WTC11 (cell line): ENCODE results near the gene PRCC. TPM values are rescaled to one million over a fixed set of nuclear protein-coding genes. Genes with fewer than 3 reads are reported as not detected.

Experiments used
- ATAC-seq: fragments of 200-7000 bp; cut with Tn5 transposase; 2 replicates; pipeline ENCODE4 v1.10.0; 2021; ENCODE audit warnings: mild to moderate bottlenecking, moderate library complexity
- CTCF ChIA-PET: fragments of 300-600 bp; sonication (Branson Sonifier 250); formaldehyde crosslinking; loops from one replicate; lab custom pipeline; 2021; ENCODE audit warnings: antibody characterized with exemption; lab: Charles Lee
- POLR2A ChIA-PET: fragments of 350-600 bp; sonication (Branson Sonifier 250); formaldehyde crosslinking; loops from one replicate; lab custom pipeline; 2021; ENCODE audit warnings: antibody characterized with exemption; lab: Charles Lee
- DNase-seq: peaks from one replicate; pipeline ENCODE4 v3.0.0; 2021; ENCODE audit warnings: low spot score
- H3K27ac Mint-ChIP-seq: 2 replicates; pipeline ENCODE4 v1.8.0; 2021; ENCODE audit warnings: mixed read lengths
- H3K27me3 Mint-ChIP-seq: 2 replicates; pipeline ENCODE4 v1.8.0; 2021; ENCODE audit warnings: low read depth, mild to moderate bottlenecking, moderate library complexity, mixed read lengths
- H3K36me3 Mint-ChIP-seq: 2 replicates; pipeline ENCODE4 v1.8.0; 2021; ENCODE audit warnings: mixed read lengths
- H3K4me1 Mint-ChIP-seq: 2 replicates; pipeline ENCODE4 v1.8.0; 2022; ENCODE audit warnings: mixed read lengths
- H3K4me3 Mint-ChIP-seq: 2 replicates; pipeline ENCODE4 v1.8.0; 2021; ENCODE audit warnings: mild to moderate bottlenecking, moderate library complexity, mixed read lengths
- H3K9me3 Mint-ChIP-seq: 2 replicates; pipeline ENCODE4 v1.8.0; 2021; ENCODE audit warnings: mixed read lengths
- CBFB ChIP-seq: sonication (generic); formaldehyde crosslinking; IDR thresholded peaks from 2 replicates; pipeline ENCODE4 v1.8.1; 2022; ENCODE audit warnings: mild to moderate bottlenecking, low read depth, missing genetic modification reagents
- CREM ChIP-seq: sonication (generic); formaldehyde crosslinking; IDR thresholded peaks from 2 replicates; pipeline ENCODE4 v1.8.1; 2022; ENCODE audit warnings: mild to moderate bottlenecking, missing genetic modification reagents, moderate library complexity
- ELF4 ChIP-seq: sonication (generic); formaldehyde crosslinking; IDR thresholded peaks from 2 replicates; pipeline ENCODE4 v1.8.1; 2022; ENCODE audit warnings: low read depth, mild to moderate bottlenecking, moderate library complexity, missing genetic modification reagents
- FOXJ3 ChIP-seq: sonication (generic); formaldehyde crosslinking; IDR thresholded peaks from 2 replicates; pipeline ENCODE4 v1.9.0; 2021; ENCODE audit warnings: missing genetic modification reagents, mild to moderate bottlenecking, borderline replicate concordance
- FOXK1 ChIP-seq: sonication (generic); formaldehyde crosslinking; IDR thresholded peaks from 2 replicates; pipeline ENCODE4 v1.8.0; 2022; ENCODE audit warnings: mild to moderate bottlenecking, moderate library complexity, missing genetic modification reagents
- FOXP4 ChIP-seq: sonication (generic); formaldehyde crosslinking; IDR thresholded peaks from 2 replicates; pipeline ENCODE4 v1.8.0; 2022; ENCODE audit warnings: mild to moderate bottlenecking, missing genetic modification reagents
- IRF1 ChIP-seq: sonication (generic); formaldehyde crosslinking; IDR thresholded peaks from 2 replicates; pipeline ENCODE4 v1.8.0; 2023; ENCODE audit warnings: missing genetic modification reagents
- IRF2 ChIP-seq: sonication (generic); formaldehyde crosslinking; IDR thresholded peaks from 2 replicates; pipeline ENCODE4 v1.8.0; 2022; ENCODE audit warnings: low read depth, missing genetic modification reagents, borderline replicate concordance
- NR2C2 ChIP-seq: sonication (generic); formaldehyde crosslinking; IDR thresholded peaks from 2 replicates; pipeline ENCODE4 v1.8.0; 2022; ENCODE audit warnings: mild to moderate bottlenecking, missing genetic modification reagents
- PREB ChIP-seq: sonication (generic); formaldehyde crosslinking; IDR thresholded peaks from 2 replicates; pipeline ENCODE4 v1.8.1; 2022; ENCODE audit warnings: mild to moderate bottlenecking, missing genetic modification reagents, moderate library complexity, borderline replicate concordance
- SOX15 ChIP-seq: fragments of 250-450 bp; sonication (Bioruptor Pico); IDR thresholded peaks from 2 replicates; pipeline ENCODE4 v1.9.0; 2021; ENCODE audit warnings: mild to moderate bottlenecking
- SP1 ChIP-seq: sonication (generic); formaldehyde crosslinking; conservative IDR thresholded peaks from 2 replicates; pipeline ENCODE4 v1.8.1; 2022; ENCODE audit warnings: missing genetic modification reagents
- TP53 ChIP-seq: sonication (generic); formaldehyde crosslinking; IDR thresholded peaks from 2 replicates; pipeline ENCODE4 v1.8.1; 2023; ENCODE audit warnings: mild to moderate bottlenecking, missing genetic modification reagents
- ZNF121 ChIP-seq: sonication (generic); formaldehyde crosslinking; IDR thresholded peaks from 2 replicates; pipeline ENCODE4 v1.8.0; 2023; ENCODE audit warnings: missing genetic modification reagents
- ZNF263 ChIP-seq: sonication (generic); formaldehyde crosslinking; IDR thresholded peaks from 2 replicates; pipeline ENCODE4 v1.8.1; 2022; ENCODE audit warnings: low read depth, mild to moderate bottlenecking, moderate library complexity, missing genetic modification reagents
- ZNF423 ChIP-seq: fragments of 250-450 bp; sonication (Bioruptor Pico); IDR thresholded peaks from 2 replicates; pipeline ENCODE4 v2.1.2; 2022; ENCODE audit warnings: mild to moderate bottlenecking, moderate library complexity
- total RNA-seq: library from RNA; stranded (reverse); gene quantifications from 3 replicates; pipeline ENCODE4 v1.2.3, GENCODE V29; 2021
- TF ChIP-seq, protein P1 (sequence below): sonication (generic); formaldehyde crosslinking; IDR thresholded peaks from 2 replicates; pipeline ENCODE4 v1.8.1; 2023; ENCODE audit warnings: mild to moderate bottlenecking, missing genetic modification reagents, borderline replicate concordance
- TF ChIP-seq, protein P2 (sequence below): fragments of 250-450 bp; sonication (Bioruptor Pico); IDR thresholded peaks from 2 replicates; pipeline ENCODE4 v1.9.0; 2021; ENCODE audit warnings: moderate library complexity, mild to moderate bottlenecking, inconsistent platforms, borderline replicate concordance

Gene PRCC
- total RNA-seq, 1 experiment from 2014 or later = 97.4 TPM

DNA sequence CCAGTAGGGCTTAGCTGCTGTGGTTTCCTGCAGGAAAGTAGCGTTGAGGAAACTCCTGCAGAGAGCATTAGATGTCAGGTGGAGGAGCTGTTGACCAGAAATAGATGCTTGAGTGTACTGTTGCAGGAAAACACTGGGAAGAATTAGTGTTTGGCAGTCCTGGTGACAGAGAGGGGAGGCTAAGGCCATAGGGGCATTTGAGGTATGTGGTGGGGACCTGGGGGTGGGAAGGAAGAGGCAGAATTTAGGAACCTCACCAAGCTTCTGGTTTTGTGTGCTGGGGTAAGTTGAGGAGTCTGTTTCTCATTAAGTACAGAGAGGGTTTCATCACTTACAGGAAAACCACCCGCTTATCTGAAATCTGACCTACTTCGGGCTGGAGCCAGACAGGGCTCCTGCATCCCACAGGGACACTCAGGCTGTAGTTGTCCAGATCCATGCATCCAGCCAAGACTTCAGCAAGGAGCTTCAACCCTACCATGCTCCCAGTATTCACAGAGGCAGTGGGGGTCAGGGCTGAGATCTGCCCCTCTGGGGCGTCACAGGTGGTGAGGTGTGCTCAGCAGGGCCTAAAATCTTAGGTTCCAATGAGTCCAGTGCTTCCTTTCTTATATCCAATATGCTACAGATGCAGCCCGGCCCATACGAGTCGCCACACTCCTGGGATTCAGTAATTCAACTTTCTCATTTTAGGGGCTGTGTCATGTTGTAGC is 34.2 kb downstream of the PRCC start:
- Mint-ChIP-seq H3K36me3 (peaks cover 34% of the 10 kb centered on the region), H3K27ac (0 out of 2 replicates have a peak overlapping the region, but pooled peaks have one; percentile 7), H3K4me1 (no peaks in the 10 kb centered on the region), H3K9me3 (no peaks in the 10 kb centered on the region), H3K27me3 (no peaks in the 10 kb centered on the region), H3K4me3 (no peak overlapping the region)
- DNase-seq (no peak), ATAC-seq (no peak)
- ChIA-PET CTCF (interaction anchor here (1.3 to 7.0 kb wide), 5 partner anchors 58 to 126 kb away, joined by 3 to 53 read pairs (median 8); partner anchors contain the start of genes INSRR and NTRK1), POLR2A (no interaction called here)
- TF ChIP-seq ELF4 (CRISPR knock-in tag) (no peak), ZNF263 (CRISPR knock-in tag) (no peak), ZNF423 (CRISPR knock-in tag) (no peak), SP1 (CRISPR knock-in tag) (no peak), IRF1 (CRISPR knock-in tag) (no peak), TP53 (CRISPR knock-in tag) (no peak), NR2C2 (CRISPR knock-in tag) (no peak), FOXP4 (CRISPR knock-in tag) (no peak), ZNF121 (CRISPR knock-in tag) (no peak), IRF2 (CRISPR knock-in tag) (no peak), PREB (CRISPR knock-in tag) (no peak), CBFB (CRISPR knock-in tag) (no peak), FOXJ3 (CRISPR knock-in tag) (no peak), CREM (CRISPR knock-in tag) (no peak), SOX15 (CRISPR knock-in tag) (no peak), FOXK1 (CRISPR knock-in tag) (no peak)
- TF ChIP-seq, protein P1, sequence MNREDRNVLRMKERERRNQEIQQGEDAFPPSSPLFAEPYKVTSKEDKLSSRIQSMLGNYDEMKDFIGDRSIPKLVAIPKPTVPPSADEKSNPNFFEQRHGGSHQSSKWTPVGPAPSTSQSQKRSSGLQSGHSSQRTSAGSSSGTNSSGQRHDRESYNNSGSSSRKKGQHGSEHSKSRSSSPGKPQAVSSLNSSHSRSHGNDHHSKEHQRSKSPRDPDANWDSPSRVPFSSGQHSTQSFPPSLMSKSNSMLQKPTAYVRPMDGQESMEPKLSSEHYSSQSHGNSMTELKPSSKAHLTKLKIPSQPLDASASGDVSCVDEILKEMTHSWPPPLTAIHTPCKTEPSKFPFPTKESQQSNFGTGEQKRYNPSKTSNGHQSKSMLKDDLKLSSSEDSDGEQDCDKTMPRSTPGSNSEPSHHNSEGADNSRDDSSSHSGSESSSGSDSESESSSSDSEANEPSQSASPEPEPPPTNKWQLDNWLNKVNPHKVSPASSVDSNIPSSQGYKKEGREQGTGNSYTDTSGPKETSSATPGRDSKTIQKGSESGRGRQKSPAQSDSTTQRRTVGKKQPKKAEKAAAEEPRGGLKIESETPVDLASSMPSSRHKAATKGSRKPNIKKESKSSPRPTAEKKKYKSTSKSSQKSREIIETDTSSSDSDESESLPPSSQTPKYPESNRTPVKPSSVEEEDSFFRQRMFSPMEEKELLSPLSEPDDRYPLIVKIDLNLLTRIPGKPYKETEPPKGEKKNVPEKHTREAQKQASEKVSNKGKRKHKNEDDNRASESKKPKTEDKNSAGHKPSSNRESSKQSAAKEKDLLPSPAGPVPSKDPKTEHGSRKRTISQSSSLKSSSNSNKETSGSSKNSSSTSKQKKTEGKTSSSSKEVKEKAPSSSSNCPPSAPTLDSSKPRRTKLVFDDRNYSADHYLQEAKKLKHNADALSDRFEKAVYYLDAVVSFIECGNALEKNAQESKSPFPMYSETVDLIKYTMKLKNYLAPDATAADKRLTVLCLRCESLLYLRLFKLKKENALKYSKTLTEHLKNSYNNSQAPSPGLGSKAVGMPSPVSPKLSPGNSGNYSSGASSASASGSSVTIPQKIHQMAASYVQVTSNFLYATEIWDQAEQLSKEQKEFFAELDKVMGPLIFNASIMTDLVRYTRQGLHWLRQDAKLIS (CRISPR knock-in tag) = no peak
- TF ChIP-seq, protein P2, sequence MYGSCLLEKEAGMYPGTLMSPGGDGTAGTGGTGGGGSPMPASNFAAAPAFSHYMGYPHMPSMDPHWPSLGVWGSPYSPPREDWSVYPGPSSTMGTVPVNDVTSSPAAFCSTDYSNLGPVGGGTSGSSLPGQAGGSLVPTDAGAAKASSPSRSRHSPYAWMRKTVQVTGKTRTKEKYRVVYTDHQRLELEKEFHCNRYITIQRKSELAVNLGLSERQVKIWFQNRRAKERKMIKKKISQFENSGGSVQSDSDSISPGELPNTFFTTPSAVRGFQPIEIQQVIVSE (CRISPR knock-in tag) = no peak
